Progenitor cell of endocrine pancreas (in vitro differentiated cells): ENCODE data around the gene EFNA2. TPM values are rescaled to one million over a fixed set of nuclear protein-coding genes. Genes with fewer than 3 reads are reported as not detected.

Source experiments
- DNase-seq: peaks from one replicate; pipeline ENCODE4 v3.0.0; 2021; ENCODE audit warnings: low spot score; ENCODE audit not compliant: unreplicated experiment
- H3K27ac Mint-ChIP-seq: 2 replicates; pipeline ENCODE4 v1.8.0; 2021; ENCODE audit warnings: mild to moderate bottlenecking, moderate library complexity, mixed read lengths
- H3K27me3 Mint-ChIP-seq: 2 replicates; pipeline ENCODE4 v1.8.0; 2021; ENCODE audit warnings: mixed read lengths
- H3K36me3 Mint-ChIP-seq: 2 replicates; pipeline ENCODE4 v1.8.0; 2022; ENCODE audit warnings: mixed read lengths; ENCODE audit not compliant: insufficient read depth
- H3K4me1 Mint-ChIP-seq: 2 replicates; pipeline ENCODE4 v1.8.0; 2021; ENCODE audit warnings: low read depth, mixed read lengths
- H3K4me3 Mint-ChIP-seq: 2 replicates; pipeline ENCODE4 v1.8.0; 2021; ENCODE audit warnings: low read depth, mild to moderate bottlenecking, moderate library complexity, mixed read lengths
- H3K9me3 Mint-ChIP-seq: 2 replicates; pipeline ENCODE4 v1.8.0; 2021; ENCODE audit warnings: low read depth, mixed read lengths
- CTCF ChIP-seq: fragments of 200-600 bp; sonication (generic); IDR thresholded peaks from one replicate; pipeline ENCODE4 v1.5.0; 2021; ENCODE audit warnings: antibody characterized with exemption, mild to moderate bottlenecking; ENCODE audit not compliant: unreplicated experiment
- total RNA-seq: library from RNA; stranded (reverse); gene quantifications from 2 replicates; pipeline ENCODE4 v1.2.1, GENCODE V29; 2021

Gene EFNA2
- total RNA-seq, 1 donor from 2014 or later = 26.5 TPM

- Mint-ChIP-seq H3K27me3 (no peaks in the 10 kb centered on the region), H3K4me1 (peaks cover 7% of the 10 kb centered on the region), H3K36me3 (peaks cover 13% of the 10 kb centered on the region), H3K9me3 (no peaks in the 10 kb centered on the region), H3K27ac (peak overlapping the region; percentile 81), H3K4me3 (peak overlapping the region; percentile 88)
- no peak for TF ChIP-seq CTCF
- DNase-seq = peak; percentile 67
Measured at GRCh38 chr19:1250437-1251260, 35.0 kb upstream of the EFNA2 start.

GRCh38 chr19:1251330-1252220 lies 34.1 kb upstream of the EFNA2 start:
- H3K27me3 Mint-ChIP-seq = no peaks in the 10 kb centered on the region
- H3K4me1 Mint-ChIP-seq = peaks cover 7% of the 10 kb centered on the region
- no peak for DNase-seq
- peak overlapping the region; percentile 81 for H3K27ac Mint-ChIP-seq
- no peak for TF ChIP-seq CTCF
- H3K4me3 Mint-ChIP-seq = peak overlapping the region; percentile 88
- no peaks in the 10 kb centered on the region for H3K9me3 Mint-ChIP-seq
- peaks cover 13% of the 10 kb centered on the region for H3K36me3 Mint-ChIP-seq

DNA sequence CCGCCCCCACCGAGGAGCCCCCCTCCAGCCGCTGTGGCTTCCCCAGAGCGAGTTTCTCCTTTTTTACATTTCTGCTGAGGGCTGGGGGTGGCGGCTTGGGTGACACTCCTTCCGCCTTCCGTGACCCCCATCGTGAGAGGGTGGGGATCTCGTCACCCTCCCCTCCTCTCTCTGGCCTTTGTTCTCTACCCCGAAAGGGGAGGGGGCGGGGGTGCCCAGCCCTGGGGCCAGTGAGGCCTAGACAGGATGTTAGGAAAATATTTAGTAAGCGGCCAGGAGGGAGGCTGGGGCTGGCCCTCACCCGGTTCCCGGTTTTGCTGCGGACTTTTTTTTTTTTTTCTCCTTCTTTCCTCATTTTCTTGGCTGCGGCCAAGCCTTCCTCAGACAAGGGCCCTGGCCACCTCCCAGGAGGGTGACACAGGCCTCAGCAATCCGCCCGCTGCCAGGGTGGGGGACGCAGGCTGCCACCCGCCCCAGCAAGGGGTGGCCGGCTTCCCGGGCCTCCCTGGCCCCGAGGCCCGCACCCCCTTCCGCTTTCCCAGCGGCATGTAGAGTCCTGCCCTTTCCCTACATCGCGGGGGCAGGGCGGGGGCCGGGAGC lies 33.4 kb upstream of the EFNA2 start:
- no peaks in the 10 kb centered on the region for H3K9me3 Mint-ChIP-seq
- H3K27me3 Mint-ChIP-seq = no peaks in the 10 kb centered on the region
- DNase-seq = no peak
- peaks cover 8% of the 10 kb centered on the region for H3K4me1 Mint-ChIP-seq
- peaks cover 14% of the 10 kb centered on the region for H3K36me3 Mint-ChIP-seq
- peak overlapping the region; percentile 74 for H3K27ac Mint-ChIP-seq
- TF ChIP-seq CTCF = no peak
- peak overlapping the region; percentile 88 for H3K4me3 Mint-ChIP-seq

DNA sequence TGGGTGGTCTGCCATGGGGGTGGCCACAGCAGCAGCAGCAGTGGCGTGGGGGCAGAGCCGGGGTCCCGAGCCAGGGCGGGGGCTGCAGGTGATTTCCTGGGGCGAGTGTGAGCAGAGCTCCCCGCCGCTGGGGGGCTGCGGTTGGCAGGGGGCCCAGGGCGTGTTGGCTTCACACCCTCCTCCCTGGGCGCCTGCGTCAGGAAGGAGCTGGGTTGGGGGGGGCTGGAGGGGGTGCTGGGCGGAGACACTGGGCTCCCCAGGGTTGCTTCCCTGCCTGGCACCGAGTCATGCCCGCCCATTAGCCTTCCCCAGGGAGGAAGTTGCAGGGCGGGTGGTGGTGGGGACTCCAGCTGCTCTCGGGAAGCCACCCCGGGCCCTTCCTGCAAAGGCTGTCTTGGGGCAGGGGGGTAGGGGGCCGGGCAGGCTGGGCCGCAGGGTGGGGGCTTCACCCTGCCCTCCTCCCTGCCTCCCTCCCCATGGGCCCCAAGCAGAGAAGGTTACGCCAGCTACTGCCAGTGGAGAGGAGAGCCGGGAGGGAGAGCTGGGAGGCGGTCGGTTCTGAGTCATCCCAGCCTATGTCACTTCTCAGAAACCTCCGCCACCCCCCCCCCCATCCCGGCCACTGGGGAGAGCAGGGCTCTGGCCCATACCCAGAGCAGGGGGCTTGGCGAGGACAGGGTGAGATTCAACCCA lies 32.7 kb upstream of the EFNA2 start:
- no peak for TF ChIP-seq CTCF
- Mint-ChIP-seq H3K27me3 (no peaks in the 10 kb centered on the region), H3K4me1 (peaks cover 13% of the 10 kb centered on the region), H3K9me3 (no peaks in the 10 kb centered on the region), H3K36me3 (peaks cover 18% of the 10 kb centered on the region), H3K4me3 (peak overlapping the region; percentile 54), H3K27ac (peak overlapping the region; percentile 84)
- DNase-seq = no peak
